Liver (tissue), 9 donors: Measurements from ENCODE around the gene STX16. TPM values are rescaled to one million over a fixed set of nuclear protein-coding genes. Genes with fewer than 3 reads are reported as not detected.

Experiments used
- DNase-seq: peaks from one replicate; pipeline ENCODE4 v3.0.0-alpha.2; 2017; ENCODE audit warnings: low spot score
- H3K27ac ChIP-seq, 2 donors: one replicate each; pipeline ENCODE4 v1.7.0; 2013; ENCODE audit warnings: inconsistent platforms in 2 of 2, low read length in 2 of 2, control low read depth in 1 of 2, low read depth in 1 of 2, mild to moderate bottlenecking in 1 of 2
- H3K27me3 ChIP-seq, 4 donors: one replicate each; pipeline versions ENCODE4 v1.6.1 to v1.7.0; 2013; ENCODE audit warnings: low read length in 3 of 4, inconsistent platforms in 1 of 4, mild to moderate bottlenecking in 1 of 4, moderate library complexity in 1 of 4; ENCODE audit not compliant: control insufficient read depth in 4 of 4, insufficient read depth in 4 of 4
- H3K36me3 ChIP-seq, 4 donors: one replicate each; pipeline versions ENCODE4 v1.6.1 to v1.7.0; 2013; ENCODE audit warnings: low read length in 3 of 4, mild to moderate bottlenecking in 3 of 4, low read depth in 1 of 4, moderate library complexity in 1 of 4; ENCODE audit not compliant: control insufficient read depth in 4 of 4, insufficient read depth in 3 of 4
- H3K4me1 ChIP-seq, 4 donors: one replicate each; pipeline versions ENCODE4 v1.6.1 to v1.7.0; 2013; ENCODE audit warnings: low read length in 3 of 4, mild to moderate bottlenecking in 3 of 4, moderate library complexity in 1 of 4; ENCODE audit not compliant: control insufficient read depth in 4 of 4, insufficient read depth in 4 of 4
- H3K4me3 ChIP-seq, 3 donors: one replicate each; pipeline versions ENCODE4 v1.6.1 to v1.7.0; 2013; ENCODE audit warnings: low read length in 3 of 3, control low read depth in 1 of 3, low read depth in 1 of 3, mild to moderate bottlenecking in 1 of 3
- H3K9ac ChIP-seq, 2 donors: one replicate each; pipeline ENCODE4 v1.7.0; 2013; ENCODE audit warnings: low read length in 2 of 2, mild to moderate bottlenecking in 2 of 2, moderate library complexity in 2 of 2, control low read depth in 1 of 2, low read depth in 1 of 2
- H3K9me3 ChIP-seq, 4 donors: one replicate each; pipeline versions ENCODE4 v1.6.1 to v1.7.0; 2013; ENCODE audit warnings: low read length in 3 of 4; ENCODE audit not compliant: control insufficient read depth in 4 of 4
- EGR1 ChIP-seq, 2 donors: IDR thresholded peaks; 2 replicates each; pipeline ENCODE4 v1.6.1; 2016 to 2018; ENCODE audit warnings: antibody characterized with exemption in 2 of 2, low read depth in 2 of 2
- FOXA1 ChIP-seq: IDR thresholded peaks from 2 replicates; pipeline ENCODE4 v1.6.1; 2016; ENCODE audit warnings: antibody characterized with exemption
- FOXA2 ChIP-seq: IDR thresholded peaks from 2 replicates; pipeline ENCODE4 v1.6.1; 2016; ENCODE audit warnings: antibody characterized with exemption
- GABPA ChIP-seq, 2 donors: IDR thresholded peaks in 1 of 2; conservative IDR thresholded peaks in 1 of 2; 2 replicates each; pipeline ENCODE4 v1.6.1; 2016; ENCODE audit warnings: antibody characterized with exemption in 2 of 2, mild to moderate bottlenecking in 1 of 2, moderate library complexity in 1 of 2
- HNF4A ChIP-seq, 2 donors: conservative IDR thresholded peaks; 2 replicates each; pipeline ENCODE4 v1.6.1; 2016; ENCODE audit warnings: antibody characterized with exemption in 2 of 2, mild to moderate bottlenecking in 2 of 2
- HNF4G ChIP-seq: IDR thresholded peaks from 2 replicates; pipeline ENCODE4 v1.6.1; 2016; ENCODE audit warnings: antibody characterized with exemption
- JUND ChIP-seq, 2 donors: IDR thresholded peaks; 2 replicates each; pipeline ENCODE4 v1.6.1; 2016; ENCODE audit warnings: antibody characterized with exemption in 2 of 2
- NR2F2 ChIP-seq: IDR thresholded peaks from 2 replicates; pipeline ENCODE4 v1.6.1; 2016; ENCODE audit warnings: antibody characterized with exemption
- RAD21 ChIP-seq, 2 donors: IDR thresholded peaks; 2 replicates each; pipeline ENCODE4 v1.6.1; 2016; ENCODE audit warnings: antibody characterized with exemption in 2 of 2, mild to moderate bottlenecking in 2 of 2
- RXRA ChIP-seq, 2 donors: IDR thresholded peaks; 2 replicates each; pipeline ENCODE4 v1.6.1; 2017 to 2018; ENCODE audit warnings: antibody characterized with exemption in 2 of 2, mild to moderate bottlenecking in 1 of 2
- SP1 ChIP-seq: IDR thresholded peaks from 2 replicates; pipeline ENCODE4 v1.6.1; 2018; ENCODE audit warnings: antibody characterized with exemption, mild to moderate bottlenecking
- TAF1 ChIP-seq: conservative IDR thresholded peaks from 2 replicates; pipeline ENCODE4 v1.6.1; 2016; ENCODE audit warnings: antibody characterized with exemption, mild to moderate bottlenecking
- YY1 ChIP-seq: IDR thresholded peaks from 2 replicates; pipeline ENCODE4 v1.6.1; 2016; ENCODE audit warnings: antibody characterized with exemption, mild to moderate bottlenecking
- WGBS: extraction: QIAGEN DNeasy Blood & Tissue Kit; methylation state at CpG from one replicate; pipeline ENCODE4 v1.1.7; 2013; 5-methylcytosine and 5-hydroxymethylcytosine counted together
- polyA plus RNA-seq, 2 donors: library from polyadenylated mRNA; stranded (reverse) in 1 of 2; unstranded in 1 of 2; fragments of 200-250 nt in 1 of 2; fragments of >200 nt in 1 of 2; fragmentation: Nextera tagmentation in 1 of 2; extraction: Ambion mirVana in 1 of 2; gene quantifications; one replicate each; pipeline versions ENCODE4 v1.2.1 to v1.2.3, GENCODE V29; 2013 to 2015
- total RNA-seq, 2 donors: library from RNA; depleted of rRNA; stranded (reverse); fragments of >200 nt; gene quantifications; one replicate each; pipeline ENCODE4 v1.2.3, GENCODE V29; 2014
- TF ChIP-seq, protein P1 (sequence below): IDR thresholded peaks from 2 replicates; pipeline ENCODE4 v1.6.1; 2016; ENCODE audit warnings: antibody characterized with exemption
- TF ChIP-seq, protein P2 (sequence below): IDR thresholded peaks from 2 replicates; pipeline ENCODE4 v1.6.1; 2016; ENCODE audit warnings: antibody characterized with exemption
- TF ChIP-seq, protein P3 (sequence below): fragments of 150-350 bp; IDR thresholded peaks from 2 replicates; pipeline ENCODE4 v1.5.1; 2017; ENCODE audit warnings: improper control_type of control experiment, low read depth, low read length; ENCODE audit not compliant: missing input control
- TF ChIP-seq, protein P4 (sequence below): IDR thresholded peaks from 2 replicates; pipeline ENCODE4 v1.6.1; 2016; ENCODE audit warnings: antibody characterized with exemption, mild to moderate bottlenecking
- donor health status: healthy.
- donor health status: healthy.
- donor health status: healthy.
- donor health status: healthy.
- donor health status: healthy.

STX16 gene
- total and polyA plus RNA-seq, 4 donors = 8.5 to 32.5 (median 16.6) TPM

DNA sequence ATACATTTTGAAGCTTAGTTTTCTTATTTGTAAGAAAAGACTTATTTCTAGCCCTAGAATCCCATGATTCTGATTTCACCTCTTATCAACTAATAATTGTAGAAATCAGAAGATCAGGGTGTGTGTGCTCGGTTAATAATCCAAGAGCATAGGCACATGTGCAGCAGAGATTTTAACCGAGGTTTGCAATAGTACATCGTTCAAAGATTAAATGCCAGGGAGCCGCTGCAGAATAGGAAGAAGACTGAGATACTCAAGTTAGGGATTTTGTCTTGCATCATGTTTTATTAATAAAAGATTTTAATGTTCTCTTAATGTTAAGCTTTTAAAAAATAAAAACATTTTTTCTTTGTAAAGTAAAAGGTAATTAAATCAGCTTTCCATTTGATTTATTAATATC, 6.9 kb downstream of the STX16 start:
- H3K36me3 ChIP-seq = peaks cover 0 to 7% (median 5%) of the 10 kb centered on the region in 4 donors
- H3K4me1 ChIP-seq = peaks cover 3 to 23% (median 20%) of the 10 kb centered on the region in 4 donors
- H3K9ac ChIP-seq = no peak overlapping the region
- WGBS = 39% methylated on average over 4 of the region's 4 CpGs
- no peak overlapping the region for H3K27ac ChIP-seq
- DNase-seq = no peak
- TF ChIP-seq, protein P1, sequence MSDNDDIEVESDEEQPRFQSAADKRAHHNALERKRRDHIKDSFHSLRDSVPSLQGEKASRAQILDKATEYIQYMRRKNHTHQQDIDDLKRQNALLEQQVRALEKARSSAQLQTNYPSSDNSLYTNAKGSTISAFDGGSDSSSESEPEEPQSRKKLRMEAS = no peak
- TF ChIP-seq YY1 (no peak), TAF1 (no peak), RAD21 (IDR thresholded peaks at IDR 0.05) (no peak), JUND (IDR thresholded peaks at IDR 0.05) (no peak), FOXA2 (no peak)
- TF ChIP-seq, protein P2, sequence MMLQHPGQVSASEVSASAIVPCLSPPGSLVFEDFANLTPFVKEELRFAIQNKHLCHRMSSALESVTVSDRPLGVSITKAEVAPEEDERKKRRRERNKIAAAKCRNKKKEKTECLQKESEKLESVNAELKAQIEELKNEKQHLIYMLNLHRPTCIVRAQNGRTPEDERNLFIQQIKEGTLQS = no peak
- TF ChIP-seq, protein P3, sequence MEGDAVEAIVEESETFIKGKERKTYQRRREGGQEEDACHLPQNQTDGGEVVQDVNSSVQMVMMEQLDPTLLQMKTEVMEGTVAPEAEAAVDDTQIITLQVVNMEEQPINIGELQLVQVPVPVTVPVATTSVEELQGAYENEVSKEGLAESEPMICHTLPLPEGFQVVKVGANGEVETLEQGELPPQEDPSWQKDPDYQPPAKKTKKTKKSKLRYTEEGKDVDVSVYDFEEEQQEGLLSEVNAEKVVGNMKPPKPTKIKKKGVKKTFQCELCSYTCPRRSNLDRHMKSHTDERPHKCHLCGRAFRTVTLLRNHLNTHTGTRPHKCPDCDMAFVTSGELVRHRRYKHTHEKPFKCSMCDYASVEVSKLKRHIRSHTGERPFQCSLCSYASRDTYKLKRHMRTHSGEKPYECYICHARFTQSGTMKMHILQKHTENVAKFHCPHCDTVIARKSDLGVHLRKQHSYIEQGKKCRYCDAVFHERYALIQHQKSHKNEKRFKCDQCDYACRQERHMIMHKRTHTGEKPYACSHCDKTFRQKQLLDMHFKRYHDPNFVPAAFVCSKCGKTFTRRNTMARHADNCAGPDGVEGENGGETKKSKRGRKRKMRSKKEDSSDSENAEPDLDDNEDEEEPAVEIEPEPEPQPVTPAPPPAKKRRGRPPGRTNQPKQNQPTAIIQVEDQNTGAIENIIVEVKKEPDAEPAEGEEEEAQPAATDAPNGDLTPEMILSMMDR = no peak
- TF ChIP-seq, protein P4, sequence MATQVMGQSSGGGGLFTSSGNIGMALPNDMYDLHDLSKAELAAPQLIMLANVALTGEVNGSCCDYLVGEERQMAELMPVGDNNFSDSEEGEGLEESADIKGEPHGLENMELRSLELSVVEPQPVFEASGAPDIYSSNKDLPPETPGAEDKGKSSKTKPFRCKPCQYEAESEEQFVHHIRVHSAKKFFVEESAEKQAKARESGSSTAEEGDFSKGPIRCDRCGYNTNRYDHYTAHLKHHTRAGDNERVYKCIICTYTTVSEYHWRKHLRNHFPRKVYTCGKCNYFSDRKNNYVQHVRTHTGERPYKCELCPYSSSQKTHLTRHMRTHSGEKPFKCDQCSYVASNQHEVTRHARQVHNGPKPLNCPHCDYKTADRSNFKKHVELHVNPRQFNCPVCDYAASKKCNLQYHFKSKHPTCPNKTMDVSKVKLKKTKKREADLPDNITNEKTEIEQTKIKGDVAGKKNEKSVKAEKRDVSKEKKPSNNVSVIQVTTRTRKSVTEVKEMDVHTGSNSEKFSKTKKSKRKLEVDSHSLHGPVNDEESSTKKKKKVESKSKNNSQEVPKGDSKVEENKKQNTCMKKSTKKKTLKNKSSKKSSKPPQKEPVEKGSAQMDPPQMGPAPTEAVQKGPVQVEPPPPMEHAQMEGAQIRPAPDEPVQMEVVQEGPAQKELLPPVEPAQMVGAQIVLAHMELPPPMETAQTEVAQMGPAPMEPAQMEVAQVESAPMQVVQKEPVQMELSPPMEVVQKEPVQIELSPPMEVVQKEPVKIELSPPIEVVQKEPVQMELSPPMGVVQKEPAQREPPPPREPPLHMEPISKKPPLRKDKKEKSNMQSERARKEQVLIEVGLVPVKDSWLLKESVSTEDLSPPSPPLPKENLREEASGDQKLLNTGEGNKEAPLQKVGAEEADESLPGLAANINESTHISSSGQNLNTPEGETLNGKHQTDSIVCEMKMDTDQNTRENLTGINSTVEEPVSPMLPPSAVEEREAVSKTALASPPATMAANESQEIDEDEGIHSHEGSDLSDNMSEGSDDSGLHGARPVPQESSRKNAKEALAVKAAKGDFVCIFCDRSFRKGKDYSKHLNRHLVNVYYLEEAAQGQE = no peak
- H3K27me3 ChIP-seq = no peaks in the 10 kb centered on the region
- no peak overlapping the region for H3K4me3 ChIP-seq
- H3K9me3 ChIP-seq = no peaks in the 10 kb centered on the region

DNA sequence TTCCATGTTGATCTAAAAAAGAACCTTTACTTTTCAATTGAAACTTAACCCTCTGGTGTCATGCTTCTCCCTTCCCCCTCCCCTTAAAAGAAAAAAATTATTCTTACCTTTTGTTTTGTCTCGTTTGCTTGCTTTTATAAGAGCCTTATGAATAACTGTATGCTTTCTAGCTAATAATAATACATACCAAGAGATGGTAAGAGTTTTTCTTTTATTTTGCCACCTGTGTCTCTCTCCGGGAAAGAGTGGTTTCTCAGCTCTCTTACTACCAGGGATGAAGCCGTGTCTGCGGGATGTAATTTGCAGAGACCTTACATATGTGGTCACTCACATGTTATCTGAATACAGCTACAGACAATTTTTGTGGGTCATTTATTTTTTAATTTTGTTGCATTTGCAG, 7.7 kb downstream of the STX16 start:
- H3K9me3 ChIP-seq = no peaks in the 10 kb centered on the region
- H3K9ac ChIP-seq = no peak overlapping the region
- DNase-seq = no peak
- peaks cover 0 to 7% (median 6%) of the 10 kb centered on the region in 4 donors for H3K36me3 ChIP-seq
- 92% methylated on average over 4 of the region's 4 CpGs for WGBS
- no peaks in the 10 kb centered on the region for H3K27me3 ChIP-seq
- no peak overlapping the region for H3K27ac ChIP-seq
- H3K4me3 ChIP-seq = no peak overlapping the region
- peaks cover 3 to 19% (median 15%) of the 10 kb centered on the region in 4 donors for H3K4me1 ChIP-seq
- TF ChIP-seq FOXA1 (no peak), RAD21 (IDR thresholded peaks at IDR 0.05) (no peak), JUND (IDR thresholded peaks at IDR 0.05) (no peak), TAF1 (no peak), SP1 (no peak), RXRA (IDR thresholded peaks at IDR 0.05) (no peak), EGR1 (IDR thresholded peaks at IDR 0.05; ENCODE audit: low read depth in 2 of 2) (no peak), HNF4G (no peak), GABPA (IDR thresholded peaks at IDR 0.05 in 1 of 2, conservative IDR thresholded peaks at IDR 0.05 in 1 of 2) (no peak), FOXA2 (no peak), NR2F2 (no peak), YY1 (no peak), HNF4A (conservative IDR thresholded peaks at IDR 0.05) (no peak)
- TF ChIP-seq, protein P4 = no peak
- TF ChIP-seq, protein P2 = no peak
- TF ChIP-seq, protein P3 = no peak
- TF ChIP-seq, protein P1 = no peak
